ENCODE measurements around the gene KIF21A. TPM values are rescaled to one million over a fixed set of nuclear protein-coding genes. Genes with fewer than 3 reads are reported as not detected.

KIF21A gene
- total RNA-seq, 3 donors from 2014 or later: 26.6 to 28.1 (median 27.4) TPM

DNA sequence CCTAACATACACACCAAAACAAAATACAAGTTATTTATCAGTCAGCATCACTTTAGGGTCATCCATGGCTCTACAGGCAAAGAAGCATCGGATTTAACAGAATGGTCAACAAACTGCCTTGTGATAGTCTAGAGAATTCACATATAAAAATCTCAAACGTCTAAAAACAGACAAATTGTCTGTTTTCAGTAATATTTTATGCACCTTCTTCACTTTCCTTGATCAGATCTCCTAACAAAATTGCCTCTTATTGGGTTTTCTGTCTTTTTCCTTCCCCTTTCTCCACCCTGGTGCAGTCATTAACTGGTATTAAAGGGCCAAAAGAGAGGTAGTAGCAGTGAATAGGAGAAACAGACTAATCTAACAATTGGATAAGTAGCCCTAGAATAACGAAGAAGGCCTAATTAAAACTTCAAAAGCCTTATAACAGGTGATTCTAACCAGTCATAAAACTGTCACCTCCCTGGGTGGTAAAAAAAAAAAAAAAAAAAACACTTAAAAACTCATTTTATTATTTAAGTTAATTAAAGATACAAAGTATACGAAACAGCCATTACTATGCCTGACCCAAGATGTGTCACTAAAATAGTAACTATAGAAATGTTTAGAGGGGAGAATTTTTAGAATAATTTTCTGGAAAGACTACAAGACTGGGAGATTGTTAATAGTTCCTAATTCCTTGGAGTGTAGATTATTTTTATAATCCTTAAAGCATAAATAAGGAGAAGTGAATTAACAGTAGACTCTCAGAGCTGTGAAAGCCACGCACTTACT lies 1.5 kb downstream of the KIF21A start:
- no peaks in the 10 kb centered on the region for H3K9me3 ChIP-seq
- intact Hi-C loops (cut with DNase I, micrococcal nuclease): no loop called here
- ATAC-seq (no peak), DNase-seq (no peak)
- TF ChIP-seq, protein P1, sequence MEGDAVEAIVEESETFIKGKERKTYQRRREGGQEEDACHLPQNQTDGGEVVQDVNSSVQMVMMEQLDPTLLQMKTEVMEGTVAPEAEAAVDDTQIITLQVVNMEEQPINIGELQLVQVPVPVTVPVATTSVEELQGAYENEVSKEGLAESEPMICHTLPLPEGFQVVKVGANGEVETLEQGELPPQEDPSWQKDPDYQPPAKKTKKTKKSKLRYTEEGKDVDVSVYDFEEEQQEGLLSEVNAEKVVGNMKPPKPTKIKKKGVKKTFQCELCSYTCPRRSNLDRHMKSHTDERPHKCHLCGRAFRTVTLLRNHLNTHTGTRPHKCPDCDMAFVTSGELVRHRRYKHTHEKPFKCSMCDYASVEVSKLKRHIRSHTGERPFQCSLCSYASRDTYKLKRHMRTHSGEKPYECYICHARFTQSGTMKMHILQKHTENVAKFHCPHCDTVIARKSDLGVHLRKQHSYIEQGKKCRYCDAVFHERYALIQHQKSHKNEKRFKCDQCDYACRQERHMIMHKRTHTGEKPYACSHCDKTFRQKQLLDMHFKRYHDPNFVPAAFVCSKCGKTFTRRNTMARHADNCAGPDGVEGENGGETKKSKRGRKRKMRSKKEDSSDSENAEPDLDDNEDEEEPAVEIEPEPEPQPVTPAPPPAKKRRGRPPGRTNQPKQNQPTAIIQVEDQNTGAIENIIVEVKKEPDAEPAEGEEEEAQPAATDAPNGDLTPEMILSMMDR (IDR thresholded peaks at IDR 0.05): no peak
- no peak overlapping the region for H3K4me3 ChIP-seq
- H3K4me1 ChIP-seq (ENCODE audit: low read depth): peaks cover 9% of the 10 kb centered on the region
- no peaks in the 10 kb centered on the region for H3K36me3 ChIP-seq (ENCODE audit: low read depth)

- intact Hi-C loops (cut with DNase I, micrococcal nuclease): no loop called here
- Histone ChIP-seq H3K4me3 (no peak overlapping the region), H3K4me1 (ENCODE audit: low read depth) (peaks cover 9% of the 10 kb centered on the region), H3K9me3 (no peaks in the 10 kb centered on the region), H3K36me3 (ENCODE audit: low read depth) (no peaks in the 10 kb centered on the region)
- no peak for ATAC-seq
- DNase-seq: no peak
- TF ChIP-seq, protein P1 (IDR thresholded peaks at IDR 0.05): no peak
Observed at GRCh38 chr12:39440781-39441180, 2.1 kb downstream of the KIF21A start.

DNA sequence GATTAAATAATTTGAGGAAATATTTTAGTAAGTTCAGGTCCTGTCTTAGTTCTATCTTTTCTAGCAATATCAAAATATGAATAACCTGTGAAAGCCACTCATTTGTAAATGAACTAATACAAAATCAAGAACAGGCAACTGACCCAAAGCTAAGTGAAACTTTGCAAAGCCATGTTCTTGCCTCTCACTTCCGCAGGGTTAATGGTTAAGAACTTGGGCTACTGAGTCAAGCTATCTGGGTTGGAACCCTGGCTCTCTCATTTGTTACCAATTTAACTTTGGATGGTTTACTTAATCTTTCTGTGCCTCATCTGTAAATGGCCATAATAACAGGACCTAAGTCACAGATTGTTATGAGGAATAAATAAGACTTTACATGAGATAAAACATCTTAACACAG lies 2.8 kb downstream of the KIF21A start:
- TF ChIP-seq, protein P1 (IDR thresholded peaks at IDR 0.05): no peak
- no peak overlapping the region for H3K4me3 ChIP-seq
- no peaks in the 10 kb centered on the region for H3K36me3 ChIP-seq (ENCODE audit: low read depth)
- H3K4me1 ChIP-seq (ENCODE audit: low read depth): peaks cover 9% of the 10 kb centered on the region
- intact Hi-C loops (cut with DNase I, micrococcal nuclease): no loop called here
- no peaks in the 10 kb centered on the region for H3K9me3 ChIP-seq
- ATAC-seq (no peak), DNase-seq (no peak)

DNA sequence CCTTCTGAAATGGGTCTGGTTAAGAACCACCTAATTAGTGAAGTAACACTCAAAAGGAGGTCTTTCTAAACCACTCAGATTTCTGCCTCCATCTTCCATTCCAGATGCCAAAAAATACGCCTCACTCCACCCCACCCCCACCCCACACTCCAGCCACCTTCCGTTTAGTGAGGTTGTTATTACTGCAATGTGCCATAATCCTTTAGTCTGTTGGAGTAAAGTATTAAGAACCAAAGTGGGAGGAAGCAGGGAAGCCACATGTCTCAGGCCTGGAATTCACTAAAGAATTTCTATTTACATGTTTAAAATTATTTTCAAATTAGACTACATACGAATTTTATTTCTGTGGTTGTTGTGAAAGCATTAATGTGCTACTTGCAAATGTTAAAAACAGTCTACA lies 7.4 kb downstream of the KIF21A start:
- TF ChIP-seq, protein P1 (IDR thresholded peaks at IDR 0.05): no peak
- Histone ChIP-seq H3K4me1 (ENCODE audit: low read depth) (peaks cover under 1% of the 10 kb centered on the region), H3K36me3 (ENCODE audit: low read depth) (no peaks in the 10 kb centered on the region), H3K4me3 (no peak overlapping the region), H3K9me3 (no peaks in the 10 kb centered on the region)
- ATAC-seq: no peak
- intact Hi-C loops (cut with DNase I, micrococcal nuclease): no loop called here
- DNase-seq: no peak

GRCh38 chr12:39431797-39432196 lies 11.1 kb downstream of the KIF21A start:
- TF ChIP-seq, protein P1 (IDR thresholded peaks at IDR 0.05): no peak
- ATAC-seq: no peak
- intact Hi-C loops (cut with DNase I, micrococcal nuclease): no loop called here

More at GRCh38 chr12:39431797-39432196, 11.1 kb downstream of the KIF21A start:
- H3K4me3 ChIP-seq: no peak overlapping the region
- DNase-seq: no peak
- H3K9me3 ChIP-seq: no peaks in the 10 kb centered on the region
- no peaks in the 10 kb centered on the region for H3K36me3 ChIP-seq (ENCODE audit: low read depth)
- H3K4me1 ChIP-seq (ENCODE audit: low read depth): no peaks in the 10 kb centered on the region
